GM12878 (cell line): Measurements from ENCODE around the gene RAD51B. TPM values are rescaled to one million over a fixed set of nuclear protein-coding genes. Genes with fewer than 3 reads are reported as not detected.

Source experiments
- MEF2A ChIP-seq: IDR thresholded peaks from 2 replicates; pipeline ENCODE4 v1.6.1; 2011; ENCODE audit warnings: low read depth, mild to moderate bottlenecking, low read length, moderate library complexity; ENCODE audit not compliant: insufficient read depth
- PAX5 ChIP-seq: IDR thresholded peaks from 2 replicates; pipeline ENCODE4 v1.6.1; 2011; ENCODE audit warnings: low read depth, low read length, borderline replicate concordance
- POLR2A ChIP-seq: IDR thresholded peaks from 2 replicates; pipeline ENCODE4 v1.6.1; 2011; ENCODE audit warnings: low read depth, mild to moderate bottlenecking, low read length
- RCOR1 ChIP-seq: conservative IDR thresholded peaks from 2 replicates; pipeline ENCODE4 v1.6.1; 2012; ENCODE audit warnings: low read depth, low read length, improper control_type of control experiment
- SMC3 ChIP-seq: IDR thresholded peaks from 2 replicates; pipeline ENCODE4 v1.6.1; 2011; ENCODE audit warnings: low read length, improper control_type of control experiment, borderline replicate concordance
- ZNF24 ChIP-seq: fragments of 450-650 bp; IDR thresholded peaks from 2 replicates; pipeline ENCODE4 v1.6.1; 2017; ENCODE audit warnings: antibody characterized with exemption, mild to moderate bottlenecking
- polyA plus RNA-seq, 11 experiments: library from polyadenylated mRNA; depleted of rRNA in 4 of 11; unstranded in 6 of 11; stranded (reverse) in 5 of 11; fragments of >200 nt; fragmentation: Nextera tagmentation in 4 of 11; fragmentation: Illumina TruSeq in 1 of 11; extraction: Ambion mirVana in 4 of 11; extraction: Trizol in 1 of 11; gene quantifications; 1 replicate in 1 of 11; 2 replicates in 10 of 11; pipeline versions ENCODE4 v1.2.1 to v1.2.3, GENCODE V29; 2011 to 2016; ENCODE audit warnings: inconsistent platforms in 2 of 11, missing spikeins in 2 of 11, low read depth in 1 of 11
- total RNA-seq, 4 experiments: library from RNA; depleted of rRNA in 3 of 4; stranded (reverse); fragments of >200 nt in 3 of 4; fragmentation: Illumina TruSeq in 1 of 4; extraction: Trizol in 1 of 4; gene quantifications; 2 replicates each; pipeline versions ENCODE4 v1.2.1 to v1.2.3, GENCODE V29; 2013 to 2021
- TF ChIP-seq, protein P1 (sequence below): fragments of 450-650 bp; formaldehyde crosslinking; IDR thresholded peaks from 2 replicates; pipeline ENCODE4 v1.4.0; 2020; ENCODE audit warnings: mild to moderate bottlenecking, moderate library complexity
- TF ChIP-seq, protein P2 (sequence below): IDR thresholded peaks from 2 replicates; pipeline ENCODE4 v1.6.1; 2011; ENCODE audit warnings: borderline replicate concordance, low read depth, mild to moderate bottlenecking, moderate library complexity, mixed read lengths, low read length; ENCODE audit not compliant: insufficient read depth; ENCODE audit errors: extremely low read length
- TF ChIP-seq, protein P3 (sequence below): fragments of 450-650 bp; formaldehyde crosslinking; IDR thresholded peaks from 2 replicates; pipeline ENCODE4 v1.4.0; 2022; ENCODE audit warnings: mild to moderate bottlenecking, moderate library complexity

RAD51B gene
- total and polyA plus RNA-seq, 10 of the 15 experiments (the other 5 are each of a cell fraction or from before 2014, with no cell fraction given), result 9.8 to 26.8 (median 21.3) TPM

DNA sequence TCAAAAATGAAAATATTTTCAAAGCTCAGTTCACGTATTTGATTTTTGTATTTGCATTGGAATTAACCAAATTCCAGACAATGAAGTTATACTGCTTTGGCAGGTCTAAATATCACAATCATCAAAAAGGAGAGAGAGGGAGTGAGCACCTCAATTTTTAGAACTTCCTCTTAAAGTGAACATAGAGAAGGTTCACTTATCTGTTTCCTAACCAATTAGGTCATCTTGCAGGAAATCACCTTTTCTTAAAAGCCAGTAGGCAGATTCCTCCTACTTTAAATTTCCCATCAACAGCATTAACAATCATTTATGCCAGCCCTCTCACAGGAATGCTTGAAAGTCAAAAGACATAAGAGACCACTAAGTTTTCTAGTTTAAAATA, 584.6 kb downstream of the RAD51B start (continued):
- TF ChIP-seq, protein P1, sequence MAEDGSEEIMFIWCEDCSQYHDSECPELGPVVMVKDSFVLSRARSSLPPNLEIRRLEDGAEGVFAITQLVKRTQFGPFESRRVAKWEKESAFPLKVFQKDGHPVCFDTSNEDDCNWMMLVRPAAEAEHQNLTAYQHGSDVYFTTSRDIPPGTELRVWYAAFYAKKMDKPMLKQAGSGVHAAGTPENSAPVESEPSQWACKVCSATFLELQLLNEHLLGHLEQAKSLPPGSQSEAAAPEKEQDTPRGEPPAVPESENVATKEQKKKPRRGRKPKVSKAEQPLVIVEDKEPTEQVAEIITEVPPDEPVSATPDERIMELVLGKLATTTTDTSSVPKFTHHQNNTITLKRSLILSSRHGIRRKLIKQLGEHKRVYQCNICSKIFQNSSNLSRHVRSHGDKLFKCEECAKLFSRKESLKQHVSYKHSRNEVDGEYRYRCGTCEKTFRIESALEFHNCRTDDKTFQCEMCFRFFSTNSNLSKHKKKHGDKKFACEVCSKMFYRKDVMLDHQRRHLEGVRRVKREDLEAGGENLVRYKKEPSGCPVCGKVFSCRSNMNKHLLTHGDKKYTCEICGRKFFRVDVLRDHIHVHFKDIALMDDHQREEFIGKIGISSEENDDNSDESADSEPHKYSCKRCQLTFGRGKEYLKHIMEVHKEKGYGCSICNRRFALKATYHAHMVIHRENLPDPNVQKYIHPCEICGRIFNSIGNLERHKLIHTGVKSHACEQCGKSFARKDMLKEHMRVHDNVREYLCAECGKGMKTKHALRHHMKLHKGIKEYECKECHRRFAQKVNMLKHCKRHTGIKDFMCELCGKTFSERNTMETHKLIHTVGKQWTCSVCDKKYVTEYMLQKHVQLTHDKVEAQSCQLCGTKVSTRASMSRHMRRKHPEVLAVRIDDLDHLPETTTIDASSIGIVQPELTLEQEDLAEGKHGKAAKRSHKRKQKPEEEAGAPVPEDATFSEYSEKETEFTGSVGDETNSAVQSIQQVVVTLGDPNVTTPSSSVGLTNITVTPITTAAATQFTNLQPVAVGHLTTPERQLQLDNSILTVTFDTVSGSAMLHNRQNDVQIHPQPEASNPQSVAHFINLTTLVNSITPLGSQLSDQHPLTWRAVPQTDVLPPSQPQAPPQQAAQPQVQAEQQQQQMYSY (CRISPR knock-in tag), result no peak
- TF ChIP-seq SMC3, result peak; percentile 20; the same call in 1 of the 2 replicates
- no peak; the same call in 1 of the 2 replicates for TF ChIP-seq POLR2A
- TF ChIP-seq, protein P2, sequence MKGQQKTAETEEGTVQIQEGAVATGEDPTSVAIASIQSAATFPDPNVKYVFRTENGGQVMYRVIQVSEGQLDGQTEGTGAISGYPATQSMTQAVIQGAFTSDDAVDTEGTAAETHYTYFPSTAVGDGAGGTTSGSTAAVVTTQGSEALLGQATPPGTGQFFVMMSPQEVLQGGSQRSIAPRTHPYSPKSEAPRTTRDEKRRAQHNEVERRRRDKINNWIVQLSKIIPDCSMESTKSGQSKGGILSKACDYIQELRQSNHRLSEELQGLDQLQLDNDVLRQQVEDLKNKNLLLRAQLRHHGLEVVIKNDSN, result no peak
- TF ChIP-seq, protein P3, sequence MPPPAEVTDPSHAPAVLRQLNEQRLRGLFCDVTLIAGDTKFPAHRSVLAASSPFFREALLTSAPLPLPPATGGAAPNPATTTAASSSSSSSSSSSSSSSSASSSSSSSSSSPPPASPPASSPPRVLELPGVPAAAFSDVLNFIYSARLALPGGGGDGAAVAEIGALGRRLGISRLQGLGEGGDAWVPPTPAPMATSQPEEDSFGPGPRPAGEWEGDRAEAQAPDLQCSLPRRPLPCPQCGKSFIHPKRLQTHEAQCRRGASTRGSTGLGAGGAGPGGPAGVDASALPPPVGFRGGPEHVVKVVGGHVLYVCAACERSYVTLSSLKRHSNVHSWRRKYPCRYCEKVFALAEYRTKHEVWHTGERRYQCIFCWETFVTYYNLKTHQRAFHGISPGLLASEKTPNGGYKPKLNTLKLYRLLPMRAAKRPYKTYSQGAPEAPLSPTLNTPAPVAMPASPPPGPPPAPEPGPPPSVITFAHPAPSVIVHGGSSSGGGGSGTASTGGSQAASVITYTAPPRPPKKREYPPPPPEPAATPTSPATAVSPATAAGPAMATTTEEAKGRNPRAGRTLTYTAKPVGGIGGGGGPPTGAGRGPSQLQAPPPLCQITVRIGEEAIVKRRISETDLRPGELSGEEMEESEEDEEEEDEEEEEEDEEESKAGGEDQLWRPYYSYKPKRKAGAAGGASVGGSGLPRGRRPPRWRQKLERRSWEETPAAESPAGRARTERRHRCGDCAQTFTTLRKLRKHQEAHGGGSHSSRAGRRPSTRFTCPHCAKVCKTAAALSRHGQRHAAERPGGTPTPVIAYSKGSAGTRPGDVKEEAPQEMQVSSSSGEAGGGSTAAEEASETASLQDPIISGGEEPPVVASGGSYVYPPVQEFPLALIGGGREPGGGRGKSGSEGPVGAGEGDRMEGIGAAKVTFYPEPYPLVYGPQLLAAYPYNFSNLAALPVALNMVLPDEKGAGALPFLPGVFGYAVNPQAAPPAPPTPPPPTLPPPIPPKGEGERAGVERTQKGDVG, result no peak; the same call in 1 of the 2 replicates
- TF ChIP-seq RCOR1, result no peak
- 0 out of 2 replicates have a peak, but pooled peaks have one; percentile 36 for TF ChIP-seq ZNF24
- no peak for TF ChIP-seq PAX5
- TF ChIP-seq MEF2A, result no peak
